HCT116 (cell line): ENCODE results near the gene SGSH. TPM values are rescaled to one million over a fixed set of nuclear protein-coding genes. Genes with fewer than 3 reads are reported as not detected.

ENCODE experiments used
- ATAC-seq: fragments of 200-7000 bp; cut with Tn5 transposase; 2 replicates; pipeline ENCODE4 v1.9.1; 2020; ENCODE audit warnings: mild to moderate bottlenecking, moderate library complexity
- BruUV-seq: library from RNA; stranded (reverse); fragments of 400-500 nt; replicated peaks from 2 replicates; lab custom pipeline; 2021; lab: Mats Ljungman, UMichigan
- CTCF ChIA-PET: fragments of 300-600 bp; sonication (Branson Sonifier 250); formaldehyde crosslinking; loops from one replicate; lab custom pipeline; 2021; ENCODE audit warnings: antibody characterized with exemption; lab: Charles Lee
- POLR2A ChIA-PET: fragments of 300-600, 350-600 bp; sonication (Branson Sonifier 250); formaldehyde crosslinking; loops from one replicate; lab custom pipeline; 2021; ENCODE audit warnings: antibody characterized with exemption; lab: Charles Lee
- RAD21 ChIA-PET, 2 experiments: fragments of 300-600 bp; sonication (Branson Sonifier 250); formaldehyde crosslinking; loops; one replicate each; lab custom pipeline; 2023; ENCODE audit warnings: low total read pairs in 2 of 2; ENCODE audit not compliant: uncharacterized antibody in 2 of 2, unreplicated experiment in 2 of 2, low non-redundant PET in 1 of 2; lab: Charles Lee
- DNase-seq: peaks from one replicate; pipeline ENCODE4 v3.0.0-alpha.2; 2010; ENCODE audit warnings: low read depth, low spot score
- H2AFZ ChIP-seq: fragments of 200-600 bp; shearing (Covaris generic), sonication (generic); 2 replicates; pipeline ENCODE4 v1.6.1; 2017; ENCODE audit warnings: low read depth, mixed run types, mixed read lengths, antibody characterized with exemption, low read length; ENCODE audit not compliant: poor library complexity, severe bottlenecking
- H3K27ac ChIP-seq: 2 replicates; pipeline ENCODE4 v1.5.1; 2012; ENCODE audit warnings: low read depth, low read length
- H3K27me3 ChIP-seq: fragments of 200-600 bp; sonication (generic); 2 replicates; pipeline ENCODE4 v1.6.1; 2016; ENCODE audit warnings: mixed run types, low read length, mixed read lengths; ENCODE audit not compliant: insufficient read depth
- H3K36me3 ChIP-seq, 2 experiments: fragments of 200-500 bp in 1 of 2; fragments of 200-600 bp in 1 of 2; sonication (Bioruptor generic) in 1 of 2; sonication (generic) in 1 of 2; 2 replicates each; pipeline versions ENCODE4 v1.5.1 to v1.6.1; 2014 to 2016; ENCODE audit warnings: low read length in 2 of 2, inconsistent platforms in 1 of 2, mixed read lengths in 1 of 2, mixed run types in 1 of 2; ENCODE audit not compliant: insufficient read depth in 2 of 2, control insufficient read depth in 1 of 2
- H3K4me1 ChIP-seq, 2 experiments: fragments of 200-600 bp in 1 of 2; sonication (generic) in 1 of 2; 2 replicates each; pipeline versions ENCODE4 v1.5.1 to v1.6.1; 2012 to 2017; ENCODE audit warnings: low read length in 2 of 2, inconsistent platforms in 1 of 2, mild to moderate bottlenecking in 1 of 2, mixed read lengths in 1 of 2, mixed run types in 1 of 2, moderate library complexity in 1 of 2; ENCODE audit not compliant: insufficient read depth in 2 of 2, control insufficient read depth in 1 of 2
- H3K4me2 ChIP-seq: fragments of 200-600 bp; sonication (generic); 2 replicates; pipeline ENCODE4 v1.6.1; 2017; ENCODE audit warnings: mixed run types, low read length, mixed read lengths
- H3K4me3 ChIP-seq, 2 experiments: fragments of 200-600 bp in 1 of 2; sonication (generic) in 1 of 2; replicated peaks in 1 of 2; 2 replicates each; pipeline ENCODE4 v1.5.1; 2011 to 2016; ENCODE audit warnings: low read length in 2 of 2, control low read depth in 1 of 2, low read depth in 1 of 2, mild to moderate bottlenecking in 1 of 2, mixed read lengths in 1 of 2, mixed run types in 1 of 2
- H3K79me2 ChIP-seq: fragments of 200-600 bp; sonication (generic); 2 replicates; pipeline ENCODE4 v1.6.1; 2017; ENCODE audit warnings: mild to moderate bottlenecking, mixed run types, low read length, moderate library complexity, mixed read lengths; ENCODE audit not compliant: insufficient read depth
- H3K9ac ChIP-seq: fragments of 200-600 bp; sonication (generic); 2 replicates; pipeline ENCODE4 v1.6.1; 2016; ENCODE audit warnings: low read length, mixed read lengths
- H3K9me2 ChIP-seq: fragments of 200-600 bp; sonication (generic), shearing (Covaris generic); 2 replicates; pipeline ENCODE4 v1.6.1; 2017; ENCODE audit warnings: mixed run types, mild to moderate bottlenecking, moderate library complexity; ENCODE audit not compliant: insufficient read depth
- H3K9me3 ChIP-seq, 2 experiments: fragments of 200-500 bp in 1 of 2; fragments of 200-600 bp in 1 of 2; sonication (Bioruptor generic) in 1 of 2; sonication (generic) in 1 of 2; 2 replicates each; pipeline ENCODE4 v1.6.1; 2014 to 2017; ENCODE audit warnings: low read length in 2 of 2, mixed read lengths in 2 of 2, inconsistent platforms in 1 of 2, low read depth in 1 of 2, mild to moderate bottlenecking in 1 of 2, mixed run types in 1 of 2, moderate library complexity in 1 of 2; ENCODE audit not compliant: control insufficient read depth in 1 of 2, insufficient read depth in 1 of 2
- H4K20me1 ChIP-seq: fragments of 200-600 bp; sonication (generic), shearing (Covaris generic); 2 replicates; pipeline ENCODE4 v1.6.1; 2017; ENCODE audit warnings: mixed run types, mild to moderate bottlenecking, moderate library complexity; ENCODE audit not compliant: insufficient read depth
- CBX3 ChIP-seq: IDR thresholded peaks from 2 replicates; pipeline ENCODE4 v1.6.1; 2012; ENCODE audit warnings: low read depth
- EZH2 ChIP-seq: fragments of 200-600 bp; sonication (generic); IDR thresholded peaks from 2 replicates; pipeline ENCODE4 v1.6.1; 2017; ENCODE audit warnings: antibody characterized with exemption, mixed run types
- FOSL1 ChIP-seq: IDR thresholded peaks from 2 replicates; pipeline ENCODE4 v1.6.1; 2012; ENCODE audit warnings: low read depth
- POLR2AphosphoS5 ChIP-seq: IDR thresholded peaks from 2 replicates; pipeline ENCODE4 v1.6.1; 2011; ENCODE audit warnings: mild to moderate bottlenecking, low read depth, low read length, moderate library complexity
- RAD21 ChIP-seq: IDR thresholded peaks from 2 replicates; pipeline ENCODE4 v1.6.1; 2012; ENCODE audit warnings: low read depth, mild to moderate bottlenecking
- SIN3A ChIP-seq: IDR thresholded peaks from 2 replicates; pipeline ENCODE4 v1.6.1; 2012; ENCODE audit warnings: low read depth
- TCF7L2 ChIP-seq: IDR thresholded peaks from 2 replicates; pipeline ENCODE4 v1.7.0; 2011; ENCODE audit warnings: borderline replicate concordance, inconsistent platforms; ENCODE audit not compliant: insufficient read depth, insufficient read length; ENCODE audit errors: extremely low read depth
- YY1 ChIP-seq: IDR thresholded peaks from 2 replicates; pipeline ENCODE4 v1.6.1; 2011; ENCODE audit warnings: low read length, low read depth, moderate library complexity, mild to moderate bottlenecking; ENCODE audit not compliant: insufficient replicate concordance; ENCODE audit errors: extremely low read depth
- intact Hi-C: fragments of 100-400 bp; cut with micrococcal nuclease; formaldehyde crosslinking; loops from 2 replicates; pipeline ENCODE4 v1.10.0; 2022
- total RNA-seq: library from RNA; stranded (reverse); gene quantifications from one replicate; pipeline ENCODE4 v1.2.1, GENCODE V29; 2021; ENCODE audit not compliant: unreplicated experiment
- TF ChIP-seq, protein P1 (sequence below): IDR thresholded peaks from 2 replicates; pipeline ENCODE4 v1.6.1; 2012
- TF ChIP-seq, protein P2 (sequence below): IDR thresholded peaks from 2 replicates; pipeline ENCODE4 v1.6.1; 2011; ENCODE audit warnings: mild to moderate bottlenecking, low read length, moderate library complexity; ENCODE audit not compliant: insufficient replicate concordance; ENCODE audit errors: extremely low read depth
- TF ChIP-seq, protein P3 (sequence below): IDR thresholded peaks from 2 replicates; pipeline ENCODE4 v1.6.1; 2012; ENCODE audit warnings: low read depth

The SGSH gene
- total RNA-seq, 1 experiment from 2014 or later: 34.4 TPM

DNA sequence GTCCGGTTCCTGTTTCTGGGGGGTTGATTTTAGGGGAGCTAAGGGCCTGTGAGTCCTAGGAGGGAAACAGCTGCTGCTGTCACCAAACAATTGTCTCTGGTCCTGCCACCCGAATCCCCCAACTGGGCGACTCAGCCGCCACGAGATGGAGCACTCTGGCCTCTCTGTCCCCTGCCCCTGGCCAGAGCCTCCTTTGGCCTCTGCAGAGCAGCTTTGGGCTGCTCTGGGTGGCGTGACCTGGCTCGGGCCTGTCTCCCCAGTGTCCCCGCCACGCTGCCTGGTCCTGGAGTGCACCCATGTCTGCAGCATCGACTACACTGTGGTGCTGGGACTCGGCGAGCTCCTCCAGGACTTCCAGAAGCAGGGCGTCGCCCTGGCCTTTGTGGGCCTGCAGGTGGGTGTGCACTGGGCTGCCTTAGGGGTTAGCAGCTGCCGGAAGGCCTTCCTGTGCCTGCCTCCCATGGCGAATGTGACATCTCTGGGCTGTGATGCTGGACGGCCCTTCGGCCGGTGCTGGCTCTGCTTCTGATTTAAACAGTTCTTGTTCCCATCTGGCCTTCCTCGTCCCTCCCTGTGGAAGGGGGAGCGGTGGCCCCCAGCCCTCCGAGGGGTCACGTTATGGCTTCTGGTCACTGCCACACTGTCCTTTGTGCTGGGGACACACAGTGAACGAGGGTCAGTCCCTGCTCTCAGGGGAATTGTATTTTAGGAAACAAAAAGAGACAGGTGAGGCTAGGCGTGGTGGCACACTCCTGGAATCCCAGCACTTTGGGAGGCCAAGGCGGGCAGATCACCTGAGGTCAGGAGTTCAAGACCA lies 29.0 kb upstream of the SGSH start:
- H3K27ac ChIP-seq: no peak overlapping the region
- TF ChIP-seq EZH2: no peak
- no peak for TF ChIP-seq TCF7L2
- TF ChIP-seq, protein P1, sequence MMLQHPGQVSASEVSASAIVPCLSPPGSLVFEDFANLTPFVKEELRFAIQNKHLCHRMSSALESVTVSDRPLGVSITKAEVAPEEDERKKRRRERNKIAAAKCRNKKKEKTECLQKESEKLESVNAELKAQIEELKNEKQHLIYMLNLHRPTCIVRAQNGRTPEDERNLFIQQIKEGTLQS: no peak
- TF ChIP-seq SIN3A: no peak
- TF ChIP-seq, protein P2, sequence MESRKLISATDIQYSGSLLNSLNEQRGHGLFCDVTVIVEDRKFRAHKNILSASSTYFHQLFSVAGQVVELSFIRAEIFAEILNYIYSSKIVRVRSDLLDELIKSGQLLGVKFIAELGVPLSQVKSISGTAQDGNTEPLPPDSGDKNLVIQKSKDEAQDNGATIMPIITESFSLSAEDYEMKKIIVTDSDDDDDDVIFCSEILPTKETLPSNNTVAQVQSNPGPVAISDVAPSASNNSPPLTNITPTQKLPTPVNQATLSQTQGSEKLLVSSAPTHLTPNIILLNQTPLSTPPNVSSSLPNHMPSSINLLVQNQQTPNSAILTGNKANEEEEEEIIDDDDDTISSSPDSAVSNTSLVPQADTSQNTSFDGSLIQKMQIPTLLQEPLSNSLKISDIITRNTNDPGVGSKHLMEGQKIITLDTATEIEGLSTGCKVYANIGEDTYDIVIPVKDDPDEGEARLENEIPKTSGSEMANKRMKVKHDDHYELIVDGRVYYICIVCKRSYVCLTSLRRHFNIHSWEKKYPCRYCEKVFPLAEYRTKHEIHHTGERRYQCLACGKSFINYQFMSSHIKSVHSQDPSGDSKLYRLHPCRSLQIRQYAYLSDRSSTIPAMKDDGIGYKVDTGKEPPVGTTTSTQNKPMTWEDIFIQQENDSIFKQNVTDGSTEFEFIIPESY: no peak
- no peak for TF ChIP-seq CBX3
- no peak for TF ChIP-seq RAD21
- no peak for TF ChIP-seq FOSL1
- TF ChIP-seq YY1: no peak
- TF ChIP-seq, protein P3, sequence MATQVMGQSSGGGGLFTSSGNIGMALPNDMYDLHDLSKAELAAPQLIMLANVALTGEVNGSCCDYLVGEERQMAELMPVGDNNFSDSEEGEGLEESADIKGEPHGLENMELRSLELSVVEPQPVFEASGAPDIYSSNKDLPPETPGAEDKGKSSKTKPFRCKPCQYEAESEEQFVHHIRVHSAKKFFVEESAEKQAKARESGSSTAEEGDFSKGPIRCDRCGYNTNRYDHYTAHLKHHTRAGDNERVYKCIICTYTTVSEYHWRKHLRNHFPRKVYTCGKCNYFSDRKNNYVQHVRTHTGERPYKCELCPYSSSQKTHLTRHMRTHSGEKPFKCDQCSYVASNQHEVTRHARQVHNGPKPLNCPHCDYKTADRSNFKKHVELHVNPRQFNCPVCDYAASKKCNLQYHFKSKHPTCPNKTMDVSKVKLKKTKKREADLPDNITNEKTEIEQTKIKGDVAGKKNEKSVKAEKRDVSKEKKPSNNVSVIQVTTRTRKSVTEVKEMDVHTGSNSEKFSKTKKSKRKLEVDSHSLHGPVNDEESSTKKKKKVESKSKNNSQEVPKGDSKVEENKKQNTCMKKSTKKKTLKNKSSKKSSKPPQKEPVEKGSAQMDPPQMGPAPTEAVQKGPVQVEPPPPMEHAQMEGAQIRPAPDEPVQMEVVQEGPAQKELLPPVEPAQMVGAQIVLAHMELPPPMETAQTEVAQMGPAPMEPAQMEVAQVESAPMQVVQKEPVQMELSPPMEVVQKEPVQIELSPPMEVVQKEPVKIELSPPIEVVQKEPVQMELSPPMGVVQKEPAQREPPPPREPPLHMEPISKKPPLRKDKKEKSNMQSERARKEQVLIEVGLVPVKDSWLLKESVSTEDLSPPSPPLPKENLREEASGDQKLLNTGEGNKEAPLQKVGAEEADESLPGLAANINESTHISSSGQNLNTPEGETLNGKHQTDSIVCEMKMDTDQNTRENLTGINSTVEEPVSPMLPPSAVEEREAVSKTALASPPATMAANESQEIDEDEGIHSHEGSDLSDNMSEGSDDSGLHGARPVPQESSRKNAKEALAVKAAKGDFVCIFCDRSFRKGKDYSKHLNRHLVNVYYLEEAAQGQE: no peak
- no peak for TF ChIP-seq POLR2AphosphoS5
- TF ChIP-seq, all 23 proteins: peak for 0
- peaks cover 10 to 20% of the 10 kb centered on the region in 2 experiments for H3K4me1 ChIP-seq
- no peaks in the 10 kb centered on the region for H3K79me2 ChIP-seq
- no peaks in the 10 kb centered on the region for H3K9me3 ChIP-seq
- ChIA-PET CTCF (no interaction called here), RAD21 (no interaction called here), POLR2A (no interaction called here)
- no peaks in the 10 kb centered on the region for H3K27me3 ChIP-seq
- DNase-seq (no peak), ATAC-seq (no peak)
- H3K4me2 ChIP-seq: no peak overlapping the region
- no peaks in the 10 kb centered on the region for H4K20me1 ChIP-seq
- BruUV-seq: no TSS peak
- H3K4me3 ChIP-seq: no peak overlapping the region
- intact Hi-C loops: no loop called here
- H3K9ac ChIP-seq: no peak overlapping the region
- no peaks in the 10 kb centered on the region for H3K36me3 ChIP-seq
- no peaks in the 10 kb centered on the region for H3K9me2 ChIP-seq
- no peak overlapping the region for H2AFZ ChIP-seq
